ENCODE measurements around the gene KIF17.

The KIF17 gene

GRCh38 chr1:20717452-20718342, at the start of gene KIF17:
Gene KIF17, minus strand, starts transcription at chr1:20718007. Its CDS starts 301 bp downstream, at chr1:20717706.
- TF ChIP-seq, protein P1, sequence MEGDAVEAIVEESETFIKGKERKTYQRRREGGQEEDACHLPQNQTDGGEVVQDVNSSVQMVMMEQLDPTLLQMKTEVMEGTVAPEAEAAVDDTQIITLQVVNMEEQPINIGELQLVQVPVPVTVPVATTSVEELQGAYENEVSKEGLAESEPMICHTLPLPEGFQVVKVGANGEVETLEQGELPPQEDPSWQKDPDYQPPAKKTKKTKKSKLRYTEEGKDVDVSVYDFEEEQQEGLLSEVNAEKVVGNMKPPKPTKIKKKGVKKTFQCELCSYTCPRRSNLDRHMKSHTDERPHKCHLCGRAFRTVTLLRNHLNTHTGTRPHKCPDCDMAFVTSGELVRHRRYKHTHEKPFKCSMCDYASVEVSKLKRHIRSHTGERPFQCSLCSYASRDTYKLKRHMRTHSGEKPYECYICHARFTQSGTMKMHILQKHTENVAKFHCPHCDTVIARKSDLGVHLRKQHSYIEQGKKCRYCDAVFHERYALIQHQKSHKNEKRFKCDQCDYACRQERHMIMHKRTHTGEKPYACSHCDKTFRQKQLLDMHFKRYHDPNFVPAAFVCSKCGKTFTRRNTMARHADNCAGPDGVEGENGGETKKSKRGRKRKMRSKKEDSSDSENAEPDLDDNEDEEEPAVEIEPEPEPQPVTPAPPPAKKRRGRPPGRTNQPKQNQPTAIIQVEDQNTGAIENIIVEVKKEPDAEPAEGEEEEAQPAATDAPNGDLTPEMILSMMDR (IDR thresholded peaks at IDR 0.05) = no peak
- H3K27ac Mint-ChIP-seq = no peak within 1 kb of the TSS
- peaks cover 24% of the 10 kb centered on the region for H3K4me1 Mint-ChIP-seq
- no peaks in the 10 kb centered on the region for H3K9me3 Mint-ChIP-seq
- peaks cover 35% of the 10 kb centered on the region for H3K27me3 Mint-ChIP-seq (ENCODE audit: low read depth, poor library complexity)
- peak; percentile 88 for DNase-seq
- no peaks in the 10 kb centered on the region for H3K36me3 Mint-ChIP-seq (ENCODE audit: low read depth)
- H3K4me3 Mint-ChIP-seq = peak within 1 kb of the TSS; percentile 77

DNA sequence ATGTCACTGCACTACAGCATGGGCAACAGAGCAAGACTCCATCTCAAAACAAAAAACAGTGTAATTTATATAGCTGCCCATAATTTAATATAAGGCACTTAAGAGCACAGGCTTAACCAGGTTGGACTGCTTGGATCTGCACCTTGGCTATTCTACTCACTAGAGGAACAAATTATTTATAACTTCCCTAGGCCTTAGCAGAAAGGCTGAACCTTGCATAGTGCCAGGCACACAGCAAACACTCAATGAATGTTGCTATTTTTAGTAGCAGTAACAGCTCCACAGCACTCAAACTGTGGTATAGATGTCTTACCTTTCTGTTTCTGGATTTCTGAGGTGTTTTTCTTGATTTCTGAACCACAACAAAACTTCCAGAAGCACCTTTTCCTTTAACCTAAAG, 49.5 kb upstream of the KIF17 start:
- no peak for DNase-seq
- Mint-ChIP-seq H3K4me3 (no peak overlapping the region), H3K9me3 (no peaks in the 10 kb centered on the region), H3K27ac (no peak overlapping the region), H3K27me3 (ENCODE audit: low read depth, poor library complexity) (no peaks in the 10 kb centered on the region), H3K4me1 (no peaks in the 10 kb centered on the region), H3K36me3 (ENCODE audit: low read depth) (peaks cover 76% of the 10 kb centered on the region)
- TF ChIP-seq, protein P1 (IDR thresholded peaks at IDR 0.05) = no peak

DNA sequence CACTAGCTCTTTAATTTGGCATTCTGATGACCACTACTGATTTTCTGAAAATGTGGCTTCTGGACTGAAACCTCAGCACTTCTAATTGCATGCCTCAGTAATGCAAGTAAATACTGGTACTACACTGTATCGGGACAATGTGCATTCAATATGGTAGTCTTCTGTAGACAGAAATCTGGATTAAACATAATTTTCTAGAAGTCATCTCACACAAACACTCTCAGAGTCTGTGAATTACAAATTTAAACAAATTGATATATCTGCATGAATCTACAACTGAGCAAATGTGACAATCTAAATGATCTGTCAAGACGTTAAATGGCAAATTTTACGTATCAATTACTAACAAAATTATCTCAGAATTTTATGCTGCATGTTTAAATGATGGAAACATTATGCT, 45.6 kb upstream of the KIF17 start:
- peaks cover 87% of the 10 kb centered on the region for H3K36me3 Mint-ChIP-seq (ENCODE audit: low read depth)
- H3K27ac Mint-ChIP-seq = no peak overlapping the region
- DNase-seq = no peak
- TF ChIP-seq, protein P1 (IDR thresholded peaks at IDR 0.05) = no peak
- H3K9me3 Mint-ChIP-seq = no peaks in the 10 kb centered on the region
- H3K4me1 Mint-ChIP-seq = no peaks in the 10 kb centered on the region
- H3K27me3 Mint-ChIP-seq (ENCODE audit: low read depth, poor library complexity) = no peaks in the 10 kb centered on the region
- no peak overlapping the region for H3K4me3 Mint-ChIP-seq

- no peak overlapping the region for H3K4me3 Mint-ChIP-seq
- H3K36me3 Mint-ChIP-seq (ENCODE audit: low read depth) = peaks cover 94% of the 10 kb centered on the region
- no peaks in the 10 kb centered on the region for H3K4me1 Mint-ChIP-seq
- no peak for DNase-seq
- no peak overlapping the region for H3K27ac Mint-ChIP-seq
- no peaks in the 10 kb centered on the region for H3K9me3 Mint-ChIP-seq
- TF ChIP-seq, protein P1 (IDR thresholded peaks at IDR 0.05) = no peak
- no peaks in the 10 kb centered on the region for H3K27me3 Mint-ChIP-seq (ENCODE audit: low read depth, poor library complexity)
These were observed 42.5 kb upstream of the KIF17 start for GRCh38 chr1:20760322-20760721.

GRCh38 chr1:20753589-20753988, 35.8 kb upstream of the KIF17 start:
- TF ChIP-seq, protein P1 (IDR thresholded peaks at IDR 0.05) = no peak
- peak overlapping the region; percentile 60 for H3K27ac Mint-ChIP-seq
- peaks cover 5% of the 10 kb centered on the region for H3K4me1 Mint-ChIP-seq

More at GRCh38 chr1:20753589-20753988, 35.8 kb upstream of the KIF17 start:
- Mint-ChIP-seq H3K9me3 (no peaks in the 10 kb centered on the region), H3K27me3 (ENCODE audit: low read depth, poor library complexity) (no peaks in the 10 kb centered on the region), H3K4me3 (no peak overlapping the region), H3K36me3 (ENCODE audit: low read depth) (peaks cover 75% of the 10 kb centered on the region)
- no peak for DNase-seq
